GM18858 (cell line): ENCODE data around the gene COL23A1.

Source experiments
- ATAC-seq: cut with Tn5 transposase; IDR thresholded peaks from one replicate; pipeline ENCODE4 v1.9.1; 2021; ENCODE audit not compliant: unreplicated experiment

Gene COL23A1

DNA sequence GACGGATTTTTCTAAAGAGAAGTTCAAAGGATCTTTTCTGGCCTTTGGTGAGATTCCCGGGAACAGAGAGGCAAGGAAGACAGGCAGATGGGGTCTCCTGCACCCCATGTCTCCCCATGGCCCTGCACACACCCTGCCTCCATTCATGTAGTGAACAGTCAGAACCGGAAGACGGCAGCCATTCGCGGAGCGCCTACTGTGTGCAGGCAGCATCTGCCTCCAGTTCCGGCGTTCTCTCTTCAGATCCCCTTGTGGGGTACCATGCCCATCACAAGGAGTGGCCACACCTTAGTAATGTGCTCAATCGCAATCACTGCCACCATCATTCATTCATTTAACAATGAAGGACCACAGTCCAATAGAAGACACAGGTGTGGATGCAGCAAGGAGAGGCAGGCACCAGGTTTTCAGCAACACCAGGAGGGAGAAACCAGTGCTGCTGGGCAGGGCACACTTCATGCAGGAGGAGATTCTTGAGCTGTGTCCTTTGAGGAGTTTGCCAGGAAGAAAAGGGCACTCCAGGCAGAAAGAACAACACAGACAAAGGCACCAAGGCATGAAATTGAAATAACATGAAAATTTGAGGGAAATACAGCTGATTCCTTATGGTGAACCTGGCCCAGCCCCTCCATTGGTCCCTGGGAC, 186.1 kb downstream of the COL23A1 start:
- ATAC-seq, result no peak

DNA sequence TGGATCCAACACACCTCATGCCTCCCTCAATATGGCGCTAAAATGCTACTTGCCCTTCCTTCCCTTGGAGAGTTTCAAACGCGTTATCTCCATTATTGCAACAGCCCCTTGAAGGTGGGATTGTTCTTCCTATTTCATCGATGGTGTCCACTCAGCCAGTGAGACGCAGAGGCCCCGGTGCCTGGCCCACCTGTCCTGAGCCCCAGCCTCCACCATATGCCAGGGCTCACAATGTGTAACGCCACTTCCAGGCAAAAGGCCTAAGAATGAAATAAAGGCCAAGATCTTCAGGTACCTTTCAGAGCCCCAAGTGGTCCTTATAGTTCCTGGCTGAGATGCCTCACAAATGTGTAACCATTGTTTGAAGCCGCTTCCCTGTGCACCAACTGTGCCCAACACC, 186.8 kb downstream of the COL23A1 start:
- no peak for ATAC-seq

DNA sequence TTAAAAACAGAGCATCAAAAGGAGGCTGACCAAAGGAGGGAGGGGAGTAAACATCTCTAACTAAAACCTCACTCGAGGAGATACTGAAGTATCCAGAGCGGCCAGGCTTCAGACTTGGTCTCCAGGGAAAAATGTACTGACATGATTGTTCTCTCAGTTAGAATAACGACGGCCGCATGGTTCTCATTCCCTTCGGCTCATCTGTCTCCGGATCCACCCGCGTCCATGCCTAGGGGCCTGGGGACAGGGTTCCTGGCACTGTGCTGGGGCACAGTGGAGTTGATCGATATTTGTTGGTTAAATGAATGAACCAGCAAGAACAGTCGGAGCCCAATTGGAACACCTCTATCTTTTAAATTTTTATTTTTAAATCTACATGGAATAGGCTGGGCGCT, 190.5 kb downstream of the COL23A1 start:
- no peak for ATAC-seq

DNA sequence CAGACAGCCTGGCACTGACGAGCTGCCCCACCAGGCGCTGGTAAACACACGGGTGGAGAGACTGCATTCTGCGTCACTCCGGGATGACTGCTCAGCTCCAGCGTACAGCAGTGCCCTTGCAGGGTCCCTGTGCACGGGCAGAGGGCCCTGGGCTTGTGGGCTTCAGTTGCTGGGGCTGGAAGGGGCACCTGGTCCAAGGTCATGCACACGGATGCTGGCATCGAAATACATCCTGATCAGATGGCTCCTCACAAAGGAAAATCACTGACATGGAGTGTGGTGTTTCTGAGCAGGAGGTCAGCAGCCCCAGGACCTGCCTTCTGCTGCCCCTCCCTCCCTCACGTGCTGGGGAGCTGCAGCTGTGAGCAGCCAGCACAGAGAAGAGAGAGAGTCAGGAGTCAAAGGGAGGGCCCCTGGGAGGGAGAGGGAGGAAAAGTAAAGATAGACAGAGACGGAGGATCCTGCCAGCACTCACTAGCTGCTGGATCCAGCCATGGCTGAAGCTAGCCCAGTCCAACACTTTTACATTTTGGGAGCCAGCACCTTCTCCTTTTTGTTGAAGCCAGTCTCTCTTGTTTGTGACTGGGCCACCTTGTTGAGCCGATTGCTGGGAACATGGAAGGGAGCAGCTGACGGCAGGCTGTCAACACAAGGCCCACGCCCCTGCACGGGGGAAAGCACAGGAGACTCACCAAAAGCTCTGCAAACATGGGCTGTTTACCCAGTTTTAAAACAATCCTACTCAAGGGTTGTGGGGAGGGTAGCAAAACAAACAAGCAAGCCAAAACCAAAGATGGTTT, 191.1 kb downstream of the COL23A1 start:
- ATAC-seq, result no peak

DNA sequence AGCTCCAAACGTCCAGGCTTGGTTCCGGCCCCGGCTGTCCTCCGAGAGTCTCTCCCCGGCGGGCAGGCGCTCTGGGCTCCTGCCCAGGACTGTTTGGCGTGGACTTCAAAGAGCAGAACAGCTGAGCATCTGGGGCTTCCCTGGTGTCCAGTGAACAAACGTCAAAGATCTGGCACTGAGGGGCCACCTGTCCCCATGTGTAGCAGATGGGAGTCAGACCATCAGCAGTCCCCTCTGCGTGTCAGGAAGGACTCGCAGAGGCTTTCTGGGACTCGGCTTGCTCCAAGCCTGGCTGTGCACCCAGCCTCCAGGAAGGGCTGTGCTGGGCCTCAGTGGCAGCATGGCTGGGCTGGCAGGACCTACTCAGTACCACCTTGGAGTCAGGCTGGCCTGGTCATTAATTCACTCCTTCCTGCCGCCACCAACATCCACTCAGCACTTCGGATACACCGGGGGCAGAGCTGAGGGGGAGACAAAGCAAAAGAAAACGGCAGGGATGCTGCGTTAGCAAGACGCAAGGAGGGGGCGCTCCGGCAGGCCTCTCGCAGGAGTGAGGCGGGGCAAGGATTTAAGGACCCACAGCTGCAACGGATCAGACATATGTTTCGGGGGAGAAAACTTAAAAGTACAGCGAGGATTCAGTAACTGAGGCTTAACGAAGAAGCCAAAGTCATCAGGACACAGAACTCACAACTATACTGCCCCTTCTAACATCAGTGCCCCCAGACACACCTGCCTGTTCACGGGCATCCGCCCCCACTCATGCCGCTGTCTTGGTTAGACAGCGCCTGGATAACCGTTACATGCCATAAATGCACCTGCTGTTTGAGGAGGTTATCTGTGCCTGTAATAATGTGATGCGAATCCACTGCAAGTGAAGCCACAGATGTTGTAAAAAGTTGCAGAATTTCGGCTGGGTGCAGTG, 193.1 kb downstream of the COL23A1 start:
- no peak for ATAC-seq

DNA sequence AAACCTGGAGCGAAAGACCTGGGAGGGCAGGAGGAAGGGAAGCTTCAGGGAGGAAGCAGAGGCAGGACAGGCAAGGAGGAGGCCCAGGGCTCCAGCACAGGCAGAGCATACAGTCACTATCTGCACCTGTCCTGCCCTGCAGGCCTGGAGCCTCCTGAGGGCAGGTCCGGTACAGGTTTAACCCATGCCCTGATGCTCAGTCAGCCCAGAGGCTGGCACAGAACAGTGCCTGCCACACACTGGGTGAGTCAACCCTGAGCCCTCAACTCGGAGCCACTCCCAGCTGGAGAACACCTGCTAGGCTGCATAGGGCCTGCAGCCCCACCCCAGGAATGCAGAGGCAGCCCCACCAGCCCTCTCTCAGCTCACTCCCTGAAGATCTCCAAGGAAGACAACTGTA, 196.1 kb downstream of the COL23A1 start:
- ATAC-seq, result no peak

DNA sequence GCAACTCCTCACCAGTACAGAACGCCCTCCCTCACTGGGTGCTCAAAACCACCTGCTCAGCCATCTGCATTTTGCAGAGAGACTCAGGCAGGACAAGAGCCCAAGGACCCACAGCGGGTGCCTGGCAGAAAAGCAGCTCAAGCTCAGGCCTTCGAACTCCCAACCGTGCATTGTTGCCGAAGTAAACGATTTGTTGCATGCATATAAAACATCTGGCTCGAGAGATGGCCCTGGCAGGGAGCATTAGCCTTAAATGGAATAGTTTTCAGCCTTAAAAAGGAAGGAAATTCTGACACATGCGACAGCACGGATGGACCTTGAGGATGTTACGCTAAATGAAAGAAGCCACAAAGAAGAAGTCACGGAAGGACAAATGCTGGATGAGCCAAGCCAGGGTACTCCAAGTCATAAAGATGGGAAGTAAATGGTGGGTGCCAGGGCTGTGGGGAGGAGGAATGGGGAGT, 197.2 kb downstream of the COL23A1 start:
- ATAC-seq, result no peak

DNA sequence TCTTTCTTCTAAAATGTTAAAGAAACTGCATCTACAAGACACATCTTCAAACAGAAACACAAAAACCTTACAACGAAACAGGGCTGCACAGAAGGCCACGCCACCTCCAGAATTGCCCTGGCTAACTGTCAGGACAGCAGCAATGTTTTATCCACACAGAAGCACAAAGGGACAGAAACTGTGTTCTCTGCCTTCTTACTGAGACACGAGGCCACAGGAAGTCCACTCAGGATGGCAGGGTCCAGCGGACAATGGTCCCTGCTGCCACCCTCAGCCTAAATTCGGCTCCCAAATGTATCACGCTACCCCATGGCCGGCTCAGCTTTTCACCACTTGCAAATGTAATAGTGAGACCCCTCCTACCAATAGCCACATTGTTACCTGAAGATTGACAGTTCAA, 197.8 kb downstream of the COL23A1 start:
- no peak for ATAC-seq

DNA sequence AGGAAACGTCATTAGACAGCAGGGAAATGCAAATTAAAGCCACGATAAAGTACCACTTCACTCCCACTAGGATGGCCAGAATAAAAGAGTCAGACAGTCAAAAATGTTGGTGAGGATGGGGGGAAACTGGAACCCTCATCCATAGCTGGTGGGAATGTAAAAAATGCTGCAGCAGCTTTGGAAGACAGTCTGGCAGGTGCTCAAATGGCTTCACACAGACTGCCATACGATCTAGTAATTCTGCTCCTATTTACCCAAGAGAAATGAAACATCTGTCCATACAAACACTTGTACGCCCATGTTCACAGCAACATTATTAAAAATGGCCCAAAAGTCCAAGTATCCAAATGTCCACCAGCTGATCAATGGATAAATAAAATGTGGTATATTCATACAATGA, 198.7 kb downstream of the COL23A1 start:
- ATAC-seq, result no peak

DNA sequence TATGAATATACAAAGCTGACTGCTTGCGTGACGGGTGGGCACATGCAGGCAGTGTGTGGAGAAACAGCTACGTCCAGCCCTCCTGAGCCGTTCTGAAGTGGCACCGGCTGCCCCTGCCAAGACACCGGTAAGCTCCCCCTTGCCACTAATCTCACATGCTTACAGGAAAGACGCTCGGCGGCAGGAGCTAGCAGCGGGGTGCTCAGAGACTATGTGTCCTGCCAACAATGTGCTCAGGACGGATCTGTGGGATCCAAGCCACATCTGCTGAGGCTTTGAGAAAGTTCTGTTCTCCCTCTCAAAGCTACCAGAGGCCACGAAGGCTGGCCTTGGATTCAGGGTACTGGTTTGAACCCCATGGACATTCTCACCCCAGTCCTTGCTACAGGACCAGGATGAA, 200.4 kb downstream of the COL23A1 start:
- ATAC-seq, result no peak

DNA sequence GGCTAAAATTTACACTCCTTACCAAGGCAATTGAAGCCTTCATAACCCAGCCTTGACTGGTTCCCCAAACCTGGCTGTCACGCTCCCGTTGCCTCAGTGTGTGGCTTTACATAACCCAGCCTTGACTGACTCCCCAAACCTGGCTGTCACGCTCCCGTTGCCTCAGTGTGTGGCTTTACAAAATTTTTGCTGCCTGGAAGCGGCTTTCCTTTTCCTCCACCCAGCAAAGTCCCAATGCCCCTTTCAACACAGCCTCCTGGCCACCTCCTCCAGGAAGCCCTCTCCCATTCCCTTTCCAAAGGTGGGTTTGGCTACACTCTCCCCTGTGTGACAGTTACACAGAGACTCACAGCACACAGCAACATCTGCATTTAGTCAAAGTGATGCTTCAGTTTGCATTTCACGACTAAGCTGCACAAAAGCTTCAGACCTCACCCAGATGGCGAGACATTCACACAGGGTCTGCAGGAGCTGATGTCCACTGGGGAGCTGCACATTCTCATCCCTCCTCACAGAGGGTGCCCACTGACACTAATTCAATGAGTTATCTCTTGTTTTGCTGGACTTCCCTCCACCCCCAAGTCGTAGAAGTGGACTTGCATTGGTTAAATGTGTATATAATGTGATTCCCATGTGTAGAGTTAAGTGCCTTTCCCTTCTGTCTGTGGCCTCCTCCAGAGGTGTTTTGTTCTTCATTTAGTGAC, 201.0 kb downstream of the COL23A1 start:
- ATAC-seq, result no peak

DNA sequence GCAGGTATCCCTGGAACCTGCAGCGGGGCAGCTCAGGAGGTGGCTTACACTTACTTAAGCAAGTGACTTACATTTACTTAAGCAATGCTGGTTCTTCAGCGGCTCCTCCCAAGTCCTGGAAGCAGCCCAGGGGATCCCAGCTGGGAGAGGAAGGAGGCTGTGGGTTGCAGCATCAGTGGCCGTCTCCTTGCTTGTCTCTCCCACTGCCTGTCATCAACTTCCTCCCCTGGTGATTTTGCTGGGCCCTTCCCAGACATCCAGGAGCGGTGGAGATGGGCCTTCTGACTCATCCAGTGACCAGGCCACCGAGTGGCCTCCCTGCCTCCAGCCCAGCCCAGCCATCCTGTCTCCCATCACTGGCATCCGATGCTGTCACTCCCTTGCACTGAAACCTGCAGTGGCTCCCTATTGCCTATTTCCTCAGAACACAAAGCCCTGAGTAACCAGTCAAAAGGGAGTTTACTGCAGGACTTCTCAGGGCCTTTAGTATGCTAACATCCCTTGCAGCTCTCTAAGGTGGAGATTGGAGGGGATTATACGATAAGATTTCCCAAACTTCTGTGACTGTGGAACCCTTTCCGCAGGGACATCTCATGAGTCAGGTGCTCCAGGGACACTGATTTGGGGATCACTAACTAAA, 201.7 kb downstream of the COL23A1 start:
- no peak for ATAC-seq

DNA sequence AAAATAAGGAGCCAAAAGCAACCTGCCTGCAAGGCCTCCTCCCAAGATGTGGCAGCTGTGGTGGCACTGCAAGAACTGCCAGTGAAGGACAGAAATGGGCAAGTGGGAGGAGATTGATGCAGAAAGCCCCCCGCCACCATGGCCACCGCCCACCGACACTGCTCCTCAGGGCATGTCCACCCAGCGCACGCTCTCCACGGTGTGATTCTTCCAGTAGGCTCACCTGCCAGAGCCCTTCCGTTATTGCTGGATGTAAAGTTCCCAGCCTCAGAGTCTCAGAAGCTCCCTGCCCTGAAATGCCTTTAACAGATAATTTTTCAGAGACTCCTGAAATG, 202.4 kb downstream of the COL23A1 start:
- no peak for ATAC-seq

DNA sequence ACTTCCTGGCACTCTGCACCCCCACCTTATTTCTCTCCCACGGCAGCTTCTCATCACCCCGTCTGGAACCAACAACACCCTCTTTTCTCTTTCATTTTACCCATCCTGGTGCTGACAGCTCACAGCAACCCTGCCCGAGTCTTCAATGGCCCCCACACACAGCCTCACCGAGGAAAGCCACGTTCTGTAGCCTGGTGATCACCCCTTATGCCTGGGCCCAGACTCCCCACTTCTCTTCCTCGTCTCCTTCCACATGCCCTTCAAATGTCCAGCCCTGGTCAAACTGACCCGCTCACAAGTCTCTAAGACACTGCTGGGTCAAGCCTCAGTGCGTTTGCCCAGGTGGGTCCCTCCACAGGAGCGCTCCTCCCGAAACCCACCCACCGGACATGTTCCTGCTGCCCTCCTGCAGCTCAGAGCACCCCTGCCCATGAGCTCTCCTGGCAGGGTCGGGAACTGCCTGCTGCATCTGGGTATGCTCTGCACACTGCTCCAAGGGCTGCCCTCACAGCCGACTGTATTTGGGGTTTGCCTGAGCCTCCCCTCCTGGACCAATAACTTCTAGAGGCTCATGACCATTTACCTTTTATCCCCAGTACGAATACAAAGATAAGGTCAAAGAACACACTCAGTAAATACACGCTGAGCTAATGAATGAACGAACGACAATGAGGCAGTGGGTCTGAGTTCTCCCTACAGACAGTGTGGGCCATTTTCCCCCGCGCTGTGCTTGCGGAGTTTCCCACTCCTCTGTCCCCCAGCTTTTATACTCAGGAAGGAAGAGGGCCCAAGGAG, 202.9 kb downstream of the COL23A1 start:
- no peak for ATAC-seq

DNA sequence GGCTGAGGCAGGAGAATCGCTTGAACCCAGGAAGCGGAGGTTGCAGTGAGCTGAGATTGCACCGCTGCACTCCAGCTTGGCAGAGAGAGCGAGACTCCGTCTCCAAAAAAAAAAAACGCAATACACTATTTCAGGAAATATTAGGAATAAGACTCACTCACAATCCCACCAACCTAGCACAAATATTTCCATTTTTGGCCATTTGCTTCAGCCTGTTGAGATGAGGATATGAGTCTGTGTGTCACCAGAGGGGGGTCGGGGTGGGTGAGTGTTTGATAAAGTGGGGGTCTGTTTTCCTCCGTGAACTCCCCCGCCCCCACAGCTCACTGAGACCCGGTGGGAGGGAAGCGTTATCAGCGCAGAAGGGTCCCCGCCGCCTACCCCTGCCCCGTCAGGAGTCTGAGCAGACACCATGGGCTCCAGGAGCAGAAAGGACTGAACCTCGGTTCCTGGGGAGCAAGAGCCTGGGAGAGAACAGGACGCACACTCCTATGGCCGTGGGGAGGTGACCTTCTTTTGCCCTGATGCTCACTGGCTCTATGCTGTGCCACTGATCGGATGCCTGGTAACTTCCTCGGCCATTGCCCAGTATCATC, 203.8 kb downstream of the COL23A1 start:
- ATAC-seq, result no peak

DNA sequence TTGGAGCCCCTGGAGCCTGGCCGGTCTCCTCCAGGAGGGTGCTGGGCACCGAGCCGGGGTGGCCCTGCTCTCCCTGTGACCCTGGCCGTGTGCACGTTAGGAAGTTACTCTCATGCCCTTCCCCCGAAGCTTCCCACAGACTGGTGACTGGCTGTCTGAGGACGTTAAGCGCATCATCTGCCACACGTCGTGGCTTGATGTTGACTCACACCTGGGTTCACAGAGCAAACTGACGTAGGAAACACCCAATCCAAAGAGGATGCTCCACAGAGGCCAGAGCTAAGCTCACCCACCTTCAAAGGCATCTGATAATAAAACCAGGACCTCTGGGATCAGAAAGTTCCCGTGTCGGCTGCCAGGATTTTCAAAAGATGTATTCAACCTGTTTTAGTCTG, 204.7 kb downstream of the COL23A1 start:
- no peak for ATAC-seq

DNA sequence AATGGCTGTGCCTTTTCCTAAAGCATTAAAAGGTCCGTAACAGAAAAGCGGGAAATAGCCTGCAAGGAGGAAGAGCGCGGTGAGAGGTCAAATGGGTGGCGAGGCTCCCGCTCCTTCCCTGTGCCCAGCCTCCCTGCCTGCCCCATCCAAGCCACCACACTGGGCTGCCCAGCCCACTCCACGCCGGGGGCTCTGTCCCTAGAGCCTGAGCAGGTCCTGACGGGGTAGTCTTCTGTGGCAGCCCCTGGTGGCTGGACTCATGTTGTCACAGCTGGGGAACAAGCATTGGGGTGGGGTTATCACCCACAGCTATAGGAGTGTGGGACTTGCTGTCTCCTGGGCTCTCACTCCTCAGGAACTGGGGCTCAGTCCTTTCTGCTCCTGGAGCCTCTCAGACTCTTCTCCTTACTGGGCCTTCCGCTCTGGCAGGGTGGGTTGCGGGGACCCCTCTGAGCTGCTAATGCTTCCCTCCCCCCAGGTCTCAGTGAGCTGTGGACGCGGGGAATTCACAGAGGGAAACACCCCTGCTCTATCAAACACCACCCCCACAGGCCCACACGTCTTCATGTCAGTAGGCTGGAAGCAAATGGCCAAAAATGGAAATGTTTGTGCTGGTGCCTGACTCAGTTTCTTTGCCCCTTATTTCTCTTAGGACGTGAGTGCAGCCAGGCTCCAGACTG, 205.2 kb downstream of the COL23A1 start:
- ATAC-seq, result no peak

DNA sequence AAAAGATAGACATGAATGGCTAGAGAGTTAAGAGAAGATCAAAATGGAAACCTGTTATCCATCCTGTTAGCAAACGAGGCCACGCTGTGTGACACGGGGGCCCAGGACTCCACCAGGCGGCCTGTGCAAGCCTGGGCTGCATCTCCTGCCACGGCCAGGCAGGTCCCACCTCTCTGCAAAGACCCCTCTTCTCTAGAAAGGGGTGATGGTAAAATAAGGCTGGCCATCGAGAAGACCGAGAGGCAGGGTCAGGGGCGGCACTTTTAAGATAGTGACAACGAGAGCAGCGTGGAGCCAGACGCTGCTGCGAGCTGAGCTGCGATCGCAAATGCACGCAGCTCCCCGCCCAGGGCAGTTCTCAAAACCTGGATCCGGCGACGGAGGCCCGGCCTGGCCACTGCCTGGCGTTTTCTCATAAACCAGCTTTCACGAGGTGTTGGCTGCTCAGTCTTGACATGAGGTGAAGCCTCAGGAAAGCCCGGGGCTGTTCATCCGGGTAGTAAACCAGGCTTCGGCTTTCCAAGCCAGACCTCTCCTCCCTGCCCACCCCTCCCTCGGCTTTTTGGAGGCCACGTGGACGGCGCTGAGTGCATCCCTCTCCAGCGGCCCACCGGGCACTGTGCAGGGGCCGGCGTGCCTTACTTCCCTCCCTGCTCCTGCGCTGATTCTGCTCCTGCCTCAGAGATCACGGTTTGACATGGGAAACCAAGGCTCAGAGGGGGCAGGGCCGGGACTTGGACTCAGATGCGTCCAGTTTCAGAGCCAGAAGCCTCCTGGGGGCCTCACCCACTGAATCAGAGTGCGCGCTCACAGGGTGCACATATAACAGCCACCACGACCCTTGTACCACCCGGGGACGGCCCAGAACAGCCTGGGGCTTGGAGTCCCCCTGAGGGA, 206.0 kb downstream of the COL23A1 start:
- ATAC-seq, result no peak
